Stimulated activated CD4-positive, alpha-beta T cell treated with anti-CD3 and anti-CD28 coated beads, Interleukin-15, amount 100 ng/mL, for 1 hour (primary cell): ENCODE measurements around the gene PNPO.

Experiments used
- DNase-seq, 2 donors: peaks; one replicate each; pipeline ENCODE4 v3.0.0-alpha.2; 2020; ENCODE audit warnings: low read depth in 1 of 2, low spot score in 1 of 2

The PNPO gene

GRCh38 chr17:47941246-47942095, at the start of gene PNPO:
PNPO (plus strand) TSS chr17:47941571; CDS start chr17:47941676, 105 bp downstream.
- DNase-seq, result peak; percentile 78 to 84

- DNase-seq, result no peak
Measured at GRCh38 chr17:47894498-47895346, 46.6 kb upstream of the PNPO start.

- peak in 1 of 2 donors; percentile 3 for DNase-seq
Measured at GRCh38 chr17:47895347-47895855, 46.0 kb upstream of the PNPO start.

- peak; percentile 93 to 99 for DNase-seq
Measured at GRCh38 chr17:47895856-47896671, 45.3 kb upstream of the PNPO start, which contains the start of gene SP2. SP2 (plus strand) TSS chr17:47896236; CDS start chr17:47896287, 51 bp downstream.

- DNase-seq, result no peak
Measured at GRCh38 chr17:47896672-47897490, 44.5 kb upstream of the PNPO start.

- DNase-seq, result no peak
Measured at GRCh38 chr17:47897561-47897960, 43.8 kb upstream of the PNPO start.

- DNase-seq, result no peak
Measured at GRCh38 chr17:47898241-47898640, 43.1 kb upstream of the PNPO start.

GRCh38 chr17:47899643-47900042, 41.7 kb upstream of the PNPO start:
- no peak for DNase-seq

- no peak for DNase-seq
Measured at GRCh38 chr17:47901423-47901822, 39.9 kb upstream of the PNPO start.

- no peak for DNase-seq
Measured at GRCh38 chr17:47902039-47902744, 39.2 kb upstream of the PNPO start.

- no peak for DNase-seq
Measured at GRCh38 chr17:47905221-47905733, 36.1 kb upstream of the PNPO start.

- DNase-seq, result no peak
Measured at GRCh38 chr17:47906443-47906842, 34.9 kb upstream of the PNPO start.

- DNase-seq, result no peak
Measured at GRCh38 chr17:47907932-47908562, 33.3 kb upstream of the PNPO start.

- no peak for DNase-seq
Measured at GRCh38 chr17:47913050-47913449, 28.3 kb upstream of the PNPO start.

GRCh38 chr17:47914306-47914948, 26.9 kb upstream of the PNPO start:
- no peak for DNase-seq

GRCh38 chr17:47915776-47916398, 25.5 kb upstream of the PNPO start:
- DNase-seq, result no peak

GRCh38 chr17:47916489-47917208, 24.7 kb upstream of the PNPO start:
- DNase-seq, result no peak
